Activated T-helper 1 cell treated with anti-CD3 and anti-CD28 coated beads, Interleukin-12 subunit alpha, Interleukin-12 subunit beta, Interleukin-2, Interleukin-4 antibody, amounts not matched to agents 30 ng/mL and 10 ng/mL and 1 ng/mL, durations not matched to agents 14 hours and 24 hours and 36 hours (primary cell): Measurements from ENCODE around the gene CDH23. TPM values are rescaled to one million over a fixed set of nuclear protein-coding genes. Genes with fewer than 3 reads are reported as not detected.

Experiments
- DNase-seq: peaks from one replicate; pipeline ENCODE4 v3.0.0; 2021; ENCODE audit warnings: low spot score
- H3K27ac Mint-ChIP-seq: one replicate; pipeline ENCODE4 v1.8.0; 2021; ENCODE audit warnings: mild to moderate bottlenecking, mixed read lengths
- H3K27me3 Mint-ChIP-seq: one replicate; pipeline ENCODE4 v1.8.0; 2022; ENCODE audit warnings: mild to moderate bottlenecking, moderate library complexity, mixed read lengths; ENCODE audit not compliant: insufficient read depth
- H3K36me3 Mint-ChIP-seq: one replicate; pipeline ENCODE4 v1.8.0; 2021; ENCODE audit warnings: low read depth, mixed read lengths
- H3K4me1 Mint-ChIP-seq: one replicate; pipeline ENCODE4 v1.8.0; 2021; ENCODE audit warnings: low read depth, mixed read lengths
- H3K4me3 Mint-ChIP-seq: one replicate; pipeline ENCODE4 v1.8.0; 2021; ENCODE audit warnings: mild to moderate bottlenecking, moderate library complexity, mixed read lengths
- H3K9me3 Mint-ChIP-seq: one replicate; pipeline ENCODE4 v1.8.0; 2021; ENCODE audit warnings: mixed read lengths
- intact Hi-C: fragments of 100-400 bp; cut with micrococcal nuclease; formaldehyde crosslinking; loops from one replicate; pipeline ENCODE4 v1.15.1; 2024
- total RNA-seq: library from RNA; stranded (reverse); gene quantifications from 2 replicates; pipeline ENCODE4 v1.2.3, GENCODE V29; 2022

Gene CDH23
- total RNA-seq, 1 donor from 2014 or later, result 0.57 TPM

DNA sequence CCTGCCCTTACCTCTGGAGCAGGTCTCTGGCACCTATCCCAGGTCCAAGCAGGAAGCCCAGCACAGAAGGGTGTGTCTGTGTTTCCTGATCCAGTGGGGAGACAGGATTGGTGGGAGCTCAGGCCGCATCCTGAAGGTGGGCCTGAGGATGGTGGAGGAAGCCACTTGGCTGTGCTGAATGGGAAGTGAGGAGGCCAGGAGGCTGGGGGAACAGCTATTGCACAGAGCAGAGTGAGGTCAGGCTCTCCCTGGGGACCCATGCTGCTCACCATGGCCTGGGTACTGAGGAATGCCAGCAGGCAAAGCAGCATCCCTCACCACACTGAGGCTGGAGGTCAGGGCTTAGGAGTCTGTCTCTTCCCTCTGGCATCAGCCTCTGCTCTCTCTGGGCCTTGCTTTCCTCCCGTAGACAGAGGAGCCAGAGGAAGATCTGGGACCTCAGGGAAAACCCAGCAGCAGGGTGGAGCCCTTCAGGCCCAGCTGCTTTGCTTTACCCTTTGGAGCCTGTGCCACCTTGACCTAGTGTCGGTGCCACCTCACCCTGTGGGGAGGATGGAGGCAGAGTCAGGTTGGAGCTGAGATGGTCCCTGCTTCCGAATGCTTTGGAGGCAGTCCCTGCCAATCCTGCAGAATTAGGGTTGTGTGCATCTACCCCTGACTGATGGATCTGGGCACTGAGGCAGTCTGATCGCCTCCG, 39.0 kb downstream of the CDH23 start:
- Mint-ChIP-seq H3K27ac (no peak overlapping the region), H3K4me3 (no peak overlapping the region), H3K9me3 (no peaks in the 10 kb centered on the region), H3K27me3 (peaks cover 3% of the 10 kb centered on the region), H3K36me3 (no peaks in the 10 kb centered on the region), H3K4me1 (no peaks in the 10 kb centered on the region)
- no peak for DNase-seq
- intact Hi-C loops, result no loop called here

GRCh38 chr10:71436268-71437125, 39.8 kb downstream of the CDH23 start:
- DNase-seq, result no peak
- Mint-ChIP-seq H3K4me1 (no peaks in the 10 kb centered on the region), H3K27me3 (peaks cover 3% of the 10 kb centered on the region), H3K36me3 (no peaks in the 10 kb centered on the region), H3K4me3 (no peak overlapping the region), H3K9me3 (no peaks in the 10 kb centered on the region), H3K27ac (no peak overlapping the region)
- intact Hi-C loops, result no loop called here

DNA sequence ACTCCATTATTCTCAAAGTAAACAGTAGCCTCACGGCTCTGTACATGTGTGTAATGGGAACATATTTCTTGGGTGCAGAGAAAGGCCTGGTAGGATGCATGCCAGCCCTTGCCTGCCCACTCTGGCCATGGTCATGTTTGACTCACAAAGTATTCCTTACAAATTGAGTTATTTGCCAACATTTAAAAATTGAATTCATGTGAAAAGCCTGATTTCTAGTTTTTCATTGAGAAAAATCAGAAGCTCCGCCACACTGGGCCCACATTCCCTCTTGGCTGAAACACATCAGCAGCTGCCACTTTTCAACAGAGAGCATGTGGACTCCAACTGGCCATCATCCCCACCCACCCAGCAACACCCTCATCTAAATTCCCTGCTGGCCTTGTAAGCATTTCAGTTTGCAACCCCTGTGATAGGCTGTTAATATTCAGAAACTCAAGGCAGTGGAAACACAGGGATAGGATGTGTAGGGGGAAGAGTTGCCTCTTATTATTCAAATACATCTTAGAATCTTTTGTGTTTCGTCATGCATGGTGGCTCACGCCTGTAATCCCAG, 40.9 kb downstream of the CDH23 start:
- H3K4me1 Mint-ChIP-seq, result no peaks in the 10 kb centered on the region
- DNase-seq, result no peak
- no peak overlapping the region for H3K4me3 Mint-ChIP-seq
- no peaks in the 10 kb centered on the region for H3K36me3 Mint-ChIP-seq
- H3K27me3 Mint-ChIP-seq, result peaks cover 3% of the 10 kb centered on the region
- no peak overlapping the region for H3K27ac Mint-ChIP-seq
- no peaks in the 10 kb centered on the region for H3K9me3 Mint-ChIP-seq
- intact Hi-C loops, result no loop called here

DNA sequence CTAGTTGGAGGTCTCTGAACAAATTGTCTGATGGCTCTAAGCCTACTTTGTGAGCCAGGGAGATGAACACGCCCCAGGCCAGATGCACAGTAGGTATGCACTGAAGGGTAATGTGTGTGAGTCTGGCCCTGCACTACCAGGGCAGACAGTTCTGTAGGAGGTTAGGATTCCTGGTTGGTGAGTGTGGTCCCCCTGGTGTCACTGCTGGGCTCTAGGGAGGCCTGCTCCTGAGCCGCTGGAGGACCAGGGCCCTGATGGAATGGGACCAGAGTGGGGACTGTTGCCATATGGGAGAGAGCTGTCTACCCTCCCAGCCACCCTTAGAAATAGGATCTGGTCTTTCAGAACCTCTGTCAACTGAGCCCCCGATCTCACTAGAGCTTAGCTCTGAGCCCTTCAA, 42.0 kb downstream of the CDH23 start:
- no peaks in the 10 kb centered on the region for H3K9me3 Mint-ChIP-seq
- intact Hi-C loops, result no loop called here
- no peaks in the 10 kb centered on the region for H3K4me1 Mint-ChIP-seq
- no peak overlapping the region for H3K4me3 Mint-ChIP-seq
- H3K36me3 Mint-ChIP-seq, result no peaks in the 10 kb centered on the region
- no peak overlapping the region for H3K27ac Mint-ChIP-seq
- peaks cover 3% of the 10 kb centered on the region for H3K27me3 Mint-ChIP-seq
- DNase-seq, result no peak

GRCh38 chr10:71439670-71440425, 43.1 kb downstream of the CDH23 start:
- H3K36me3 Mint-ChIP-seq, result no peaks in the 10 kb centered on the region
- H3K27ac Mint-ChIP-seq, result no peak overlapping the region
- DNase-seq, result no peak
- H3K4me3 Mint-ChIP-seq, result no peak overlapping the region
- H3K27me3 Mint-ChIP-seq, result peaks cover 3% of the 10 kb centered on the region
- H3K9me3 Mint-ChIP-seq, result no peaks in the 10 kb centered on the region
- H3K4me1 Mint-ChIP-seq, result no peaks in the 10 kb centered on the region
- intact Hi-C loops, result no loop called here

DNA sequence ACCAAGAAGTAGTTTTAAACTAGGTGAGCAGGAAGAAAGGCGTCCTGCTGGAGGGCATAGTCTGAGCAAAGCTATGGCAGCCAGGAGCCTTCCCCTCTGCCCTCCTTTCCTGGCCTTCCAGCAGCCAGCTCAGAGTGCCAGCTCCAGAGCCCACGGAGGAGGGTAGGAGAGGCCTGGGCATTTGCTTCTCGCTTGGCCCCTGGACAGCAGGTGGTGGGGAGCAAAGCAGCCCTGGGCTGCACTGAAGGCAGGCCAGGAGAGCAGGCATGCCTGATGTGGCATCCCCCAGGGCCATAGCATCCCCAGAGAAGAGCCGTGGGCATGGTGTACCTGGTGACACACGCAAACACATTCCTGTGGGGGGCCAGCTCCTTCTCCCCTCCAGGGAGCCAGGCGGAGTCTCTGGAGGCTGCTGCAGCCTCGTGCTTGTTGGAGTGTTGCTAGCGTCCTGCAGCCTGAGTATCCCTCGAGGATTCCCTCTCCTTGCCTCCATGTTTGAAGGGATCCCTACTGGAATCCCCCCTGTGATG, 43.9 kb downstream of the CDH23 start:
- no peaks in the 10 kb centered on the region for H3K36me3 Mint-ChIP-seq
- peaks cover 3% of the 10 kb centered on the region for H3K27me3 Mint-ChIP-seq
- H3K27ac Mint-ChIP-seq, result no peak overlapping the region
- intact Hi-C loops, result no loop called here
- no peak overlapping the region for H3K4me3 Mint-ChIP-seq
- no peaks in the 10 kb centered on the region for H3K9me3 Mint-ChIP-seq
- DNase-seq, result no peak
- no peaks in the 10 kb centered on the region for H3K4me1 Mint-ChIP-seq

DNA sequence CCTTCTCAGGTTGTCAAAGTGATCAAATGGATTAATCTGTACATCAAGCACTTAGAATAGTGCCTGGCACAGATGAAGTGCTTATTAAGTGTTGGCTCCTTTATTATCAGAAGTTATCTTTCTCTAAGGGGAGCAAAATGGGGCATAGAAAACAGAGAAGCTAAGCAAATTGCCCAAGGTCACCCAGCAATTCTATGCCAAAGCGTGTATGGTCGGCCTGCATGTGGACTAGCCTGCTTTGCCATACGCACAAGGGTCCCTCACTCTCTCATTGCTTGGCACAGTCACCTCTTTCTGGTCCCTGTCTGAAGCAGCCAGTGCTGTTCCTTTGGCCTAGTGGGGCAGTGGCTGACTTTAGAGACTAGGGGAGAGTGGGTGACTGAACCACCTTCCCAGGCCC, 45.3 kb downstream of the CDH23 start:
- H3K27me3 Mint-ChIP-seq, result peaks cover 4% of the 10 kb centered on the region
- H3K27ac Mint-ChIP-seq, result no peak overlapping the region
- intact Hi-C loops, result no loop called here
- no peak for DNase-seq
- no peaks in the 10 kb centered on the region for H3K36me3 Mint-ChIP-seq
- no peaks in the 10 kb centered on the region for H3K4me1 Mint-ChIP-seq
- no peaks in the 10 kb centered on the region for H3K9me3 Mint-ChIP-seq
- no peak overlapping the region for H3K4me3 Mint-ChIP-seq

DNA sequence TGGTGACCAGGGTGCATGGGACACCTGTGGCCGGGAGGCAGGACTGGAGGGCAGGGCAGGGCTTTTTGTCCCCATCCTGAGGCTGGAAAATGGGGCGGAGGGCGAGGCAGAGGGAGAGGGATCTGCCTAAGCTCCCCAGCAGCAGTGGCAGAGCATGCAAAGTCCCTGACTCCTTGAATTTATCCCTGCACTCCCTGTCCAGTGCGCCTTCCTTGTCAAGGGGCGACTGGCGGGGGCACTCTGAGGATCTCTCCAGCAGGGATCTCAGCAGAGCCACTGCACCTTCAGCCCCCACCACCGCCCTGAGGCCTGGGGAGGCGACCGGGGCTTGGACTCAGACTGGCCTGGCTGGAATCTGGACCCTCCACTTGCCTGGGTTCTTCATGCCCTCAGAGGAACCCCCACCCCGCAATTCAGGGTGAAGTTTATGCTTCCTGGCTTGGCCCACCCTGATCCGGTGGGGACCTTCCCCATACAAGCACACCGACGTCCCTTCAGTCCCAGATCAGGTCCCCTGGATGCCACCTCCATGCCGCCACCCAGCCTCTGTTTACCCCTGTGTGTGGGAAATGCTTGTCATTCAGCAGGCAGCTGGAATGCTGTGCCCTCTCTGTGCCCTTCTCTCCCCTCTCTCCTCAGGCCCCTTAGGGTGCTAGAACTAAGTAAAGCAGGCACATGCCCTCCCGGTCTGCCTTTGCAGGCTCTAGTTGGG, 46.3 kb downstream of the CDH23 start:
- H3K4me1 Mint-ChIP-seq, result no peaks in the 10 kb centered on the region
- H3K4me3 Mint-ChIP-seq, result no peak overlapping the region
- intact Hi-C loops, result no loop called here
- H3K36me3 Mint-ChIP-seq, result no peaks in the 10 kb centered on the region
- no peak overlapping the region for H3K27ac Mint-ChIP-seq
- no peaks in the 10 kb centered on the region for H3K9me3 Mint-ChIP-seq
- H3K27me3 Mint-ChIP-seq, result peaks cover 4% of the 10 kb centered on the region
- no peak for DNase-seq

GRCh38 chr10:71443676-71444075, 47.0 kb downstream of the CDH23 start:
- peaks cover 4% of the 10 kb centered on the region for H3K27me3 Mint-ChIP-seq
- H3K27ac Mint-ChIP-seq, result no peak overlapping the region
- H3K4me3 Mint-ChIP-seq, result no peak overlapping the region
- H3K4me1 Mint-ChIP-seq, result no peaks in the 10 kb centered on the region
- H3K36me3 Mint-ChIP-seq, result no peaks in the 10 kb centered on the region
- H3K9me3 Mint-ChIP-seq, result no peaks in the 10 kb centered on the region
- intact Hi-C loops, result no loop called here
- DNase-seq, result no peak

- DNase-seq, result no peak
- H3K27me3 Mint-ChIP-seq, result peaks cover 2% of the 10 kb centered on the region
- intact Hi-C loops, result no loop called here
- H3K4me3 Mint-ChIP-seq, result no peak overlapping the region
- no peak overlapping the region for H3K27ac Mint-ChIP-seq
- H3K9me3 Mint-ChIP-seq, result no peaks in the 10 kb centered on the region
- no peaks in the 10 kb centered on the region for H3K36me3 Mint-ChIP-seq
- H3K4me1 Mint-ChIP-seq, result no peaks in the 10 kb centered on the region
These were observed 47.7 kb downstream of the CDH23 start for GRCh38 chr10:71444284-71445054.

DNA sequence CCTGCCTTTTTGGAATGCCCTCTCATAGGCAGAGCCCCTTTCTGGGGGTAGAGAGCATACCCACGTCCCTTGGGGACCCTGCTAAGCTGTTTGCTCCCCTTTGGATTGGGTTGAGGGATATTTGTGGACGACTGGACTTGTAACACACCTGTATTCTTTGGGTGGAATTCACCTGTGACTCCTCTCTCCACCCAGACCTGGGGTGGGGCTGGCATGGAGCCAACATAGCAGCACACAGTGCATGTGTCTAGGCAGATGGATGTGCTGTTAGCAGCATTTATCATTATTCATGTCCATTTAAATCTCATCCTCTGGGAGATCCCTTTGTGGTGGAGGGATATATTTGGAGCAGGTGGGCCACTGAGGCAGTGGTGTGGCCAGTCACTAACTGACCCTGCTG, 51.0 kb downstream of the CDH23 start:
- no peak for DNase-seq
- H3K27me3 Mint-ChIP-seq, result peaks cover 2% of the 10 kb centered on the region
- intact Hi-C loops, result no loop called here
- H3K4me3 Mint-ChIP-seq, result no peak overlapping the region
- no peaks in the 10 kb centered on the region for H3K4me1 Mint-ChIP-seq
- no peaks in the 10 kb centered on the region for H3K9me3 Mint-ChIP-seq
- no peaks in the 10 kb centered on the region for H3K36me3 Mint-ChIP-seq
- no peak overlapping the region for H3K27ac Mint-ChIP-seq

DNA sequence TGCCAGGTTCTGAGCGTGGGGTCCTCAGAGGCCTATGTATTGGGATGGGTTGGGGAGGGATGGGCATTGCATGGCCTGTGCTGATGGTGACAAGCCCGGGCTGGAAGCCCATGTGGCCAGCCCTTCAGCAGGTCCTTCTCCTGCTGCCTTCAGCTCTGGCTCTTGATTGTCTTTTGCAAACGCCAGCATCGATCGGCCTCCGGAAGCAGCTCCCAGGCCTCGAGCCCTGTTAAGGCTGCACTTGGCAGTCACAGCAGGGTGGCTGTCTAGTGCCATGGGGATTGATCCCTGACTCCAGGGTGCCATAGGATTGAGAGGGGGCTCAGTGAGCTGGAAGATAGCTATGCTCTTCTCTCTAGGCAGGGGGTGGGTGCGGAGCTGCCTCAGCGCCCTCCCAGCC, 51.4 kb downstream of the CDH23 start:
- intact Hi-C loops, result no loop called here
- Mint-ChIP-seq H3K27me3 (peaks cover 2% of the 10 kb centered on the region), H3K4me1 (no peaks in the 10 kb centered on the region), H3K4me3 (no peak overlapping the region), H3K36me3 (no peaks in the 10 kb centered on the region), H3K9me3 (no peaks in the 10 kb centered on the region), H3K27ac (no peak overlapping the region)
- no peak for DNase-seq
